GM12878 (cell line): Measurements from ENCODE around the gene SLC15A5. TPM values are rescaled to one million over a fixed set of nuclear protein-coding genes. Genes with fewer than 3 reads are reported as not detected.

Experiments
- ATAC-seq: fragments of 200-7000 bp; cut with Tn5 transposase; 3 replicates; pipeline ENCODE4 v1.9.1; 2020; ENCODE audit warnings: mild to moderate bottlenecking, moderate library complexity
- BruUV-seq: library from RNA; stranded (reverse); fragments of 400-500 nt; replicated peaks from 2 replicates; lab custom pipeline; 2021; lab: Mats Ljungman, UMichigan
- CTCF ChIA-PET: fragments of 300-600 bp; sonication (Branson Sonifier 250); formaldehyde crosslinking; extraction: SDS; loops from one replicate; lab custom pipeline; 2021; ENCODE audit warnings: inconsistent platforms; lab: Yijun Ruan, JAX
- POLR2A ChIA-PET: fragments of 350-600 bp; formaldehyde crosslinking; extraction: SDS; loops from one replicate; lab custom pipeline; 2021; ENCODE audit warnings: inconsistent platforms; lab: Charles Lee
- RAD21 ChIA-PET: fragments of 300-600 bp; sonication (Branson Sonifier 250); formaldehyde crosslinking; loops from one replicate; lab custom pipeline; 2023; ENCODE audit warnings: antibody characterized with exemption; ENCODE audit not compliant: unreplicated experiment; lab: Charles Lee
- SMC1A ChIA-PET: fragments of 300-600 bp; sonication (Branson Sonifier 250); formaldehyde crosslinking; loops from one replicate; lab custom pipeline; 2023; ENCODE audit not compliant: unreplicated experiment, uncharacterized antibody; lab: Charles Lee
- DNase-seq: peaks from one replicate; pipeline ENCODE4 v3.0.0-alpha.2; 2011; ENCODE audit warnings: low read depth, low spot score
- FAIRE-seq: peaks from 3 replicates; lab custom pipeline; 2011; peaks lifted over from hg19 to GRCh38; lab: Jason Lieb, UNC
- H2AFZ ChIP-seq: 2 replicates; pipeline ENCODE4 v1.6.0; 2011; ENCODE audit warnings: low read depth, low read length, control low read depth; ENCODE audit not compliant: control insufficient read depth
- H3K27ac ChIP-seq: 2 replicates; pipeline ENCODE4 v1.5.1; 2011; ENCODE audit warnings: control low read depth; ENCODE audit not compliant: control insufficient read depth, insufficient read depth
- H3K27me3 ChIP-seq, 2 experiments: replicated peaks in 1 of 2; 2 replicates each; pipeline versions ENCODE4 v1.6.0 to v1.6.1; 2011; ENCODE audit warnings: low read length in 1 of 2; ENCODE audit not compliant: control insufficient read depth in 2 of 2, insufficient read depth in 2 of 2
- H3K36me3 ChIP-seq, 2 experiments: 2 replicates each; pipeline ENCODE4 v1.5.1; 2011; ENCODE audit warnings: low read length in 1 of 2; ENCODE audit not compliant: control insufficient read depth in 2 of 2, insufficient read depth in 2 of 2
- H3K4me1 ChIP-seq: 2 replicates; pipeline ENCODE4 v1.6.1; 2011; ENCODE audit warnings: mild to moderate bottlenecking, low read length, moderate library complexity, mixed read lengths; ENCODE audit not compliant: control insufficient read depth, insufficient read depth
- H3K4me2 ChIP-seq: 2 replicates; pipeline ENCODE4 v1.6.0; 2011; ENCODE audit warnings: control low read depth; ENCODE audit not compliant: control insufficient read depth, insufficient read depth
- H3K4me3 ChIP-seq: fragments of 200-600 bp; sonication (generic); 2 replicates; pipeline ENCODE4 v1.5.1; 2016
- H3K79me2 ChIP-seq: 2 replicates; pipeline ENCODE4 v1.6.0; 2011; ENCODE audit warnings: low read length; ENCODE audit not compliant: control insufficient read depth, insufficient read depth
- H3K9ac ChIP-seq: 2 replicates; pipeline ENCODE4 v1.8.0; 2011; ENCODE audit warnings: low read length, control low read depth, mixed read lengths; ENCODE audit not compliant: control insufficient read depth, insufficient read depth
- H3K9me3 ChIP-seq: replicated peaks from 3 replicates; pipeline ENCODE4 v1.5.1; 2011; ENCODE audit warnings: mild to moderate bottlenecking, low read length; ENCODE audit not compliant: control insufficient read depth, insufficient read depth
- H4K20me1 ChIP-seq: 2 replicates; pipeline ENCODE4 v1.6.0; 2011; ENCODE audit not compliant: control insufficient read depth, insufficient read depth
- ATF7 ChIP-seq: fragments of 450-650 bp; IDR thresholded peaks from 2 replicates; pipeline ENCODE4 v1.6.1; 2016; ENCODE audit warnings: low read depth, mild to moderate bottlenecking
- CBFB ChIP-seq: IDR thresholded peaks from 2 replicates; pipeline ENCODE4 v1.6.1; 2016; ENCODE audit warnings: antibody characterized with exemption, low read depth
- JUND ChIP-seq: IDR thresholded peaks from 2 replicates; pipeline ENCODE4 v1.6.1; 2012; ENCODE audit warnings: low read depth, mild to moderate bottlenecking, low read length, improper control_type of control experiment, moderate library complexity
- ZBTB40 ChIP-seq: fragments of 450-650 bp; IDR thresholded peaks from 2 replicates; pipeline ENCODE4 v1.6.1; 2016; ENCODE audit warnings: mild to moderate bottlenecking, moderate library complexity, borderline replicate concordance
- ZNF592 ChIP-seq: fragments of 450-650 bp; IDR thresholded peaks from 2 replicates; pipeline ENCODE4 v1.6.1; 2017; ENCODE audit warnings: mild to moderate bottlenecking, moderate library complexity
- WGBS: methylation state at CpG from one replicate; pipeline ENCODE4 v1.1.6; 2016; ENCODE audit warnings: low lambda C conversion rate; ENCODE audit not compliant: insufficient replicate concordance, insufficient coverage; ENCODE audit errors: missing lambda C conversion rate; 5-methylcytosine and 5-hydroxymethylcytosine counted together
- in situ Hi-C: fragments of 300-500 bp; cut with MboI; formaldehyde crosslinking; loops from 9 replicates; pipeline ENCODE4 v1.14.3; 2018; ENCODE audit warnings: mixed read lengths
- intact Hi-C: fragments of 100-400 bp; cut with micrococcal nuclease; formaldehyde crosslinking; loops from one replicate; pipeline ENCODE4 v1.14.2; 2022; ENCODE audit not compliant: unreplicated experiment
- polyA plus RNA-seq, 11 experiments: library from polyadenylated mRNA; depleted of rRNA in 4 of 11; unstranded in 6 of 11; stranded (reverse) in 5 of 11; fragments of >200 nt; fragmentation: Nextera tagmentation in 4 of 11; fragmentation: Illumina TruSeq in 1 of 11; extraction: Ambion mirVana in 4 of 11; extraction: Trizol in 1 of 11; gene quantifications; 1 replicate in 1 of 11; 2 replicates in 10 of 11; pipeline versions ENCODE4 v1.2.1 to v1.2.3, GENCODE V29; 2011 to 2016; ENCODE audit warnings: inconsistent platforms in 2 of 11, missing spikeins in 2 of 11, low read depth in 1 of 11
- total RNA-seq, 4 experiments: library from RNA; depleted of rRNA in 3 of 4; stranded (reverse); fragments of >200 nt in 3 of 4; fragmentation: Illumina TruSeq in 1 of 4; extraction: Trizol in 1 of 4; gene quantifications; 2 replicates each; pipeline versions ENCODE4 v1.2.1 to v1.2.3, GENCODE V29; 2013 to 2021
- TF ChIP-seq, protein P1 (sequence below): fragments of 450-650 bp; formaldehyde crosslinking; IDR thresholded peaks from 2 replicates; pipeline ENCODE4 v1.4.0; 2020; ENCODE audit warnings: mild to moderate bottlenecking, moderate library complexity
- TF ChIP-seq, protein P2 (sequence below): fragments of 150-350 bp; IDR thresholded peaks from 2 replicates; pipeline ENCODE4 v1.6.1; 2016; ENCODE audit warnings: low read depth, low read length

Gene SLC15A5
- total and polyA plus RNA-seq, 10 of the 15 experiments (the other 5 are each of a cell fraction or from before 2014, with no cell fraction given): not detected

- in situ Hi-C loops: no loop called here
- no peaks in the 10 kb centered on the region for H3K36me3 ChIP-seq
- no peaks in the 10 kb centered on the region for H4K20me1 ChIP-seq
- no peak overlapping the region for H2AFZ ChIP-seq
- H3K4me1 ChIP-seq: no peaks in the 10 kb centered on the region
- DNase-seq (no peak), FAIRE-seq (no peak), ATAC-seq (no peak)
- intact Hi-C loops: no loop called here
- no peak overlapping the region for H3K9ac ChIP-seq
- no TSS peak for BruUV-seq
- no peak overlapping the region for H3K4me3 ChIP-seq
- 8% methylated on average over 3 of the region's 3 CpGs for WGBS
- RAD21 ChIA-PET: no interaction called here
- no peaks in the 10 kb centered on the region for H3K9me3 ChIP-seq
- no peak overlapping the region for H3K4me2 ChIP-seq
- no peaks in the 10 kb centered on the region; a peak in 1 of 4 replicates for H3K27me3 ChIP-seq
- H3K27ac ChIP-seq: no peak overlapping the region
- CTCF ChIA-PET: interaction anchor here (1.2 to 4.5 kb wide), 2 partner anchors 8 to 192 kb away, joined by 3 to 21 read pairs; no protein-coding TSS in a partner anchor
- POLR2A ChIA-PET: no interaction called here
- SMC1A ChIA-PET: interaction anchor here (1.1 to 1.5 kb wide), 3 partner anchors 149 to 467 kb away, joined by 3 to 4 read pairs (median 3); no protein-coding TSS in a partner anchor
- H3K79me2 ChIP-seq: no peaks in the 10 kb centered on the region
- TF ChIP-seq JUND (no peak), ZBTB40 (no peak), ZNF592 (no peak), ATF7 (no peak), CBFB (no peak)
- TF ChIP-seq, protein P1, sequence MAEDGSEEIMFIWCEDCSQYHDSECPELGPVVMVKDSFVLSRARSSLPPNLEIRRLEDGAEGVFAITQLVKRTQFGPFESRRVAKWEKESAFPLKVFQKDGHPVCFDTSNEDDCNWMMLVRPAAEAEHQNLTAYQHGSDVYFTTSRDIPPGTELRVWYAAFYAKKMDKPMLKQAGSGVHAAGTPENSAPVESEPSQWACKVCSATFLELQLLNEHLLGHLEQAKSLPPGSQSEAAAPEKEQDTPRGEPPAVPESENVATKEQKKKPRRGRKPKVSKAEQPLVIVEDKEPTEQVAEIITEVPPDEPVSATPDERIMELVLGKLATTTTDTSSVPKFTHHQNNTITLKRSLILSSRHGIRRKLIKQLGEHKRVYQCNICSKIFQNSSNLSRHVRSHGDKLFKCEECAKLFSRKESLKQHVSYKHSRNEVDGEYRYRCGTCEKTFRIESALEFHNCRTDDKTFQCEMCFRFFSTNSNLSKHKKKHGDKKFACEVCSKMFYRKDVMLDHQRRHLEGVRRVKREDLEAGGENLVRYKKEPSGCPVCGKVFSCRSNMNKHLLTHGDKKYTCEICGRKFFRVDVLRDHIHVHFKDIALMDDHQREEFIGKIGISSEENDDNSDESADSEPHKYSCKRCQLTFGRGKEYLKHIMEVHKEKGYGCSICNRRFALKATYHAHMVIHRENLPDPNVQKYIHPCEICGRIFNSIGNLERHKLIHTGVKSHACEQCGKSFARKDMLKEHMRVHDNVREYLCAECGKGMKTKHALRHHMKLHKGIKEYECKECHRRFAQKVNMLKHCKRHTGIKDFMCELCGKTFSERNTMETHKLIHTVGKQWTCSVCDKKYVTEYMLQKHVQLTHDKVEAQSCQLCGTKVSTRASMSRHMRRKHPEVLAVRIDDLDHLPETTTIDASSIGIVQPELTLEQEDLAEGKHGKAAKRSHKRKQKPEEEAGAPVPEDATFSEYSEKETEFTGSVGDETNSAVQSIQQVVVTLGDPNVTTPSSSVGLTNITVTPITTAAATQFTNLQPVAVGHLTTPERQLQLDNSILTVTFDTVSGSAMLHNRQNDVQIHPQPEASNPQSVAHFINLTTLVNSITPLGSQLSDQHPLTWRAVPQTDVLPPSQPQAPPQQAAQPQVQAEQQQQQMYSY (CRISPR knock-in tag): no peak
- TF ChIP-seq, protein P2, sequence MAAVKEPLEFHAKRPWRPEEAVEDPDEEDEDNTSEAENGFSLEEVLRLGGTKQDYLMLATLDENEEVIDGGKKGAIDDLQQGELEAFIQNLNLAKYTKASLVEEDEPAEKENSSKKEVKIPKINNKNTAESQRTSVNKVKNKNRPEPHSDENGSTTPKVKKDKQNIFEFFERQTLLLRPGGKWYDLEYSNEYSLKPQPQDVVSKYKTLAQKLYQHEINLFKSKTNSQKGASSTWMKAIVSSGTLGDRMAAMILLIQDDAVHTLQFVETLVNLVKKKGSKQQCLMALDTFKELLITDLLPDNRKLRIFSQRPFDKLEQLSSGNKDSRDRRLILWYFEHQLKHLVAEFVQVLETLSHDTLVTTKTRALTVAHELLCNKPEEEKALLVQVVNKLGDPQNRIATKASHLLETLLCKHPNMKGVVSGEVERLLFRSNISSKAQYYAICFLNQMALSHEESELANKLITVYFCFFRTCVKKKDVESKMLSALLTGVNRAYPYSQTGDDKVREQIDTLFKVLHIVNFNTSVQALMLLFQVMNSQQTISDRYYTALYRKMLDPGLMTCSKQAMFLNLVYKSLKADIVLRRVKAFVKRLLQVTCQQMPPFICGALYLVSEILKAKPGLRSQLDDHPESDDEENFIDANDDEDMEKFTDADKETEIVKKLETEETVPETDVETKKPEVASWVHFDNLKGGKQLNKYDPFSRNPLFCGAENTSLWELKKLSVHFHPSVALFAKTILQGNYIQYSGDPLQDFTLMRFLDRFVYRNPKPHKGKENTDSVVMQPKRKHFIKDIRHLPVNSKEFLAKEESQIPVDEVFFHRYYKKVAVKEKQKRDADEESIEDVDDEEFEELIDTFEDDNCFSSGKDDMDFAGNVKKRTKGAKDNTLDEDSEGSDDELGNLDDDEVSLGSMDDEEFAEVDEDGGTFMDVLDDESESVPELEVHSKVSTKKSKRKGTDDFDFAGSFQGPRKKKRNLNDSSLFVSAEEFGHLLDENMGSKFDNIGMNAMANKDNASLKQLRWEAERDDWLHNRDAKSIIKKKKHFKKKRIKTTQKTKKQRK: no peak
These were observed 109.4 kb downstream of the SLC15A5 start for GRCh38 chr12:16168078-16168477.
